ENCODE data around the gene SPRYD7. TPM values are rescaled to one million over a fixed set of nuclear protein-coding genes. Genes with fewer than 3 reads are reported as not detected.
"Not testable (repeated sequence)": the region's sequence is repeated elsewhere in the genome, so short reads cannot be mapped to it uniquely, and the experiment has no call there.

Gene SPRYD7
- total RNA-seq, 1 donor from 2014 or later: 3.9 TPM

- no peak for DNase-seq (ENCODE audit: low spot score)
- no peak for ATAC-seq
Observed at GRCh38 chr13:49933511-49933910, 2.6 kb downstream of the SPRYD7 start.

- DNase-seq (ENCODE audit: low spot score): no peak
- no peak for ATAC-seq
Observed at GRCh38 chr13:49932868-49933267, 3.3 kb downstream of the SPRYD7 start.

GRCh38 chr13:49932066-49932465 is 4.1 kb downstream of the SPRYD7 start:
- no peak for ATAC-seq
- DNase-seq (ENCODE audit: low spot score): no peak

GRCh38 chr13:49927755-49928154 is 8.4 kb downstream of the SPRYD7 start:
- ATAC-seq (no peak), DNase-seq (ENCODE audit: low spot score) (no peak)

GRCh38 chr13:49925881-49926418 is 10.2 kb downstream of the SPRYD7 start:
- DNase-seq (ENCODE audit: low spot score) (no peak), ATAC-seq (no peak)

- DNase-seq (ENCODE audit: low spot score) (no peak), ATAC-seq (no peak)
Observed at GRCh38 chr13:49922301-49922700, 13.8 kb downstream of the SPRYD7 start.

GRCh38 chr13:49920969-49921368 is 15.2 kb downstream of the SPRYD7 start:
- ATAC-seq; DNase-seq (ENCODE audit: low spot score): not testable (repeated sequence)

GRCh38 chr13:49918106-49918505 is 18.0 kb downstream of the SPRYD7 start:
- DNase-seq (ENCODE audit: low spot score); ATAC-seq: not testable (repeated sequence)

GRCh38 chr13:49914947-49915346 is 21.2 kb downstream of the SPRYD7 start:
- no peak for DNase-seq (ENCODE audit: low spot score)
- no peak for ATAC-seq

- no peak for ATAC-seq
- no peak for DNase-seq (ENCODE audit: low spot score)
Observed at GRCh38 chr13:49908637-49909036, 27.5 kb downstream of the SPRYD7 start.

- no peak for DNase-seq (ENCODE audit: low spot score)
- no peak for ATAC-seq
Observed at GRCh38 chr13:49904729-49905456, 31.2 kb downstream of the SPRYD7 start.

- DNase-seq (ENCODE audit: low spot score) (no peak), ATAC-seq (peak; percentile 78)
Observed at GRCh38 chr13:49898792-49899191, 37.3 kb downstream of the SPRYD7 start.

- ATAC-seq (no peak), DNase-seq (ENCODE audit: low spot score) (no peak)
Observed at GRCh38 chr13:49897713-49898112, 38.4 kb downstream of the SPRYD7 start.

GRCh38 chr13:49895826-49896225 is 40.3 kb downstream of the SPRYD7 start:
- no peak for ATAC-seq

GRCh38 chr13:49893591-49893990 is 42.5 kb downstream of the SPRYD7 start:
- DNase-seq (ENCODE audit: low spot score) (peak; percentile 91), ATAC-seq (peak; percentile 98)

More at GRCh38 chr13:49895826-49896225, 40.3 kb downstream of the SPRYD7 start:
- DNase-seq (ENCODE audit: low spot score): no peak

- no peak for ATAC-seq
- DNase-seq (ENCODE audit: low spot score): no peak
Observed at GRCh38 chr13:49890376-49890775, 45.8 kb downstream of the SPRYD7 start.

GRCh38 chr13:49878682-49879081 is 57.5 kb downstream of the SPRYD7 start:
- ATAC-seq (no peak), DNase-seq (ENCODE audit: low spot score) (no peak)

GRCh38 chr13:49877629-49878218 is 58.4 kb downstream of the SPRYD7 start:
- DNase-seq (ENCODE audit: low spot score) (no peak), ATAC-seq (no peak)

GRCh38 chr13:49874430-49874829 is 61.7 kb downstream of the SPRYD7 start:
- DNase-seq (ENCODE audit: low spot score) (no peak), ATAC-seq (no peak)

GRCh38 chr13:49869519-49869918 is 66.6 kb downstream of the SPRYD7 start:
- ATAC-seq (peak; percentile 80), DNase-seq (ENCODE audit: low spot score) (no peak)

GRCh38 chr13:49867834-49868233 is 68.3 kb downstream of the SPRYD7 start:
- DNase-seq (ENCODE audit: low spot score) (no peak), ATAC-seq (no peak)

GRCh38 chr13:49865218-49865617 is 70.9 kb downstream of the SPRYD7 start:
- no peak for ATAC-seq
- no peak for DNase-seq (ENCODE audit: low spot score)
